Memory B cell (primary cell): ENCODE results near the gene GRAMD1A.
A peak's percentile ranks its signal among the peaks of the same experiment; 100 is the strongest.
"Not testable (repeated sequence)": the region's sequence is repeated elsewhere in the genome, so short reads cannot be mapped to it uniquely, and the experiment has no call there.

Experiments
- ATAC-seq: fragments of 150-1000 bp; cut with Tn5 transposase; 2 replicates; pipeline ENCODE4 v1.10.0; 2021; ENCODE audit warnings: low read depth, mild to moderate bottlenecking, moderate library complexity
- DNase-seq, 2 donors: peaks; one replicate each; pipeline ENCODE4 v3.0.0; 2022; ENCODE audit warnings: low spot score in 2 of 2
- H3K27ac Mint-ChIP-seq: one replicate; pipeline ENCODE4 v1.8.0; 2022; ENCODE audit warnings: mild to moderate bottlenecking, moderate library complexity, mixed read lengths
- H3K27me3 Mint-ChIP-seq: one replicate; pipeline ENCODE4 v1.8.0; 2022; ENCODE audit warnings: mixed read lengths
- H3K36me3 Mint-ChIP-seq: one replicate; pipeline ENCODE4 v1.8.0; 2022; ENCODE audit warnings: mild to moderate bottlenecking, mixed read lengths
- H3K4me1 Mint-ChIP-seq: one replicate; pipeline ENCODE4 v1.8.0; 2022; ENCODE audit warnings: mixed read lengths
- H3K4me3 Mint-ChIP-seq: one replicate; pipeline ENCODE4 v1.8.0; 2022; ENCODE audit warnings: mild to moderate bottlenecking, moderate library complexity, mixed read lengths
- H3K9me3 Mint-ChIP-seq: one replicate; pipeline ENCODE4 v1.8.0; 2022; ENCODE audit warnings: mixed read lengths

Gene GRAMD1A

GRCh38 chr19:34990578-34991192 is 9.4 kb upstream of the GRAMD1A start:
- Mint-ChIP-seq H3K9me3 (no peaks in the 10 kb centered on the region), H3K27me3 (peaks cover 8% of the 10 kb centered on the region), H3K4me1 (peaks cover 6% of the 10 kb centered on the region), H3K27ac (peak overlapping the region; percentile 31), H3K36me3 (no peaks in the 10 kb centered on the region), H3K4me3 (no peak overlapping the region)
- DNase-seq = no peak
- ATAC-seq = no peak

GRCh38 chr19:34991542-34992333 is 8.4 kb upstream of the GRAMD1A start:
- Mint-ChIP-seq H3K4me1 (peaks cover 3% of the 10 kb centered on the region), H3K9me3 (no peaks in the 10 kb centered on the region), H3K36me3 (no peaks in the 10 kb centered on the region), H3K27ac (no peak overlapping the region), H3K27me3 (peaks cover 6% of the 10 kb centered on the region), H3K4me3 (no peak overlapping the region)
- DNase-seq (no peak), ATAC-seq (no peak)

GRCh38 chr19:34992582-34992981 is 7.5 kb upstream of the GRAMD1A start:
- not testable (repeated sequence) for H3K27ac Mint-ChIP-seq, ATAC-seq, H3K4me3 Mint-ChIP-seq, H3K9me3 Mint-ChIP-seq, H3K36me3 Mint-ChIP-seq, DNase-seq, H3K27me3 Mint-ChIP-seq, H3K4me1 Mint-ChIP-seq

- Mint-ChIP-seq H3K4me1 (peaks cover 10% of the 10 kb centered on the region), H3K27me3 (peaks cover 6% of the 10 kb centered on the region), H3K36me3 (no peaks in the 10 kb centered on the region), H3K4me3 (no peak overlapping the region), H3K9me3 (no peaks in the 10 kb centered on the region), H3K27ac (no peak overlapping the region)
- ATAC-seq (no peak), DNase-seq (no peak)
These were observed 5.9 kb upstream of the GRAMD1A start for GRCh38 chr19:34994286-34994642.

- no peak for DNase-seq
- ATAC-seq = no peak
- H3K9me3 Mint-ChIP-seq = no peaks in the 10 kb centered on the region
- no peak overlapping the region for H3K27ac Mint-ChIP-seq
- H3K4me1 Mint-ChIP-seq = peaks cover 10% of the 10 kb centered on the region
- H3K4me3 Mint-ChIP-seq = no peak overlapping the region
- H3K27me3 Mint-ChIP-seq = peaks cover 6% of the 10 kb centered on the region
- no peaks in the 10 kb centered on the region for H3K36me3 Mint-ChIP-seq
These were observed 5.2 kb upstream of the GRAMD1A start for GRCh38 chr19:34994643-34995541.

GRCh38 chr19:34995551-34995950 is 4.6 kb upstream of the GRAMD1A start:
- no peak for DNase-seq
- Mint-ChIP-seq H3K27ac (no peak overlapping the region), H3K36me3 (no peaks in the 10 kb centered on the region), H3K27me3 (peaks cover 6% of the 10 kb centered on the region), H3K4me3 (no peak overlapping the region), H3K4me1 (peaks cover 9% of the 10 kb centered on the region), H3K9me3 (no peaks in the 10 kb centered on the region)
- no peak for ATAC-seq

- Mint-ChIP-seq H3K27me3 (peaks cover 5% of the 10 kb centered on the region), H3K27ac (no peak overlapping the region), H3K4me3 (no peak overlapping the region), H3K4me1 (peaks cover 18% of the 10 kb centered on the region), H3K36me3 (no peaks in the 10 kb centered on the region), H3K9me3 (no peaks in the 10 kb centered on the region)
- ATAC-seq = no peak
- DNase-seq = no peak
These were observed 3.0 kb upstream of the GRAMD1A start for GRCh38 chr19:34997071-34997617.

- peaks cover 27% of the 10 kb centered on the region for H3K4me1 Mint-ChIP-seq
- not testable (repeated sequence) for H3K27ac Mint-ChIP-seq, DNase-seq, H3K4me3 Mint-ChIP-seq, H3K9me3 Mint-ChIP-seq, ATAC-seq, H3K27me3 Mint-ChIP-seq, H3K36me3 Mint-ChIP-seq
These were observed 1.9 kb upstream of the GRAMD1A start for GRCh38 chr19:34998224-34998623.

- H3K4me3 Mint-ChIP-seq = peak overlapping the region; percentile 91
- H3K9me3 Mint-ChIP-seq = no peaks in the 10 kb centered on the region
- DNase-seq = no peak
- H3K36me3 Mint-ChIP-seq = no peaks in the 10 kb centered on the region
- H3K27me3 Mint-ChIP-seq = peaks cover 1% of the 10 kb centered on the region
- no peak for ATAC-seq
- no peak overlapping the region for H3K27ac Mint-ChIP-seq
- peaks cover 33% of the 10 kb centered on the region for H3K4me1 Mint-ChIP-seq
These were observed 1.2 kb upstream of the GRAMD1A start for GRCh38 chr19:34998777-34999497.

- ATAC-seq (no peak), DNase-seq (no peak)
- H3K4me1 Mint-ChIP-seq = peaks cover 39% of the 10 kb centered on the region
- H3K4me3 Mint-ChIP-seq = peak overlapping the region; percentile 67
- H3K9me3 Mint-ChIP-seq = no peaks in the 10 kb centered on the region
- peaks cover 2% of the 10 kb centered on the region for H3K36me3 Mint-ChIP-seq
- no peaks in the 10 kb centered on the region for H3K27me3 Mint-ChIP-seq
- peak overlapping the region; percentile 87 for H3K27ac Mint-ChIP-seq
These were observed 169 bp downstream of the GRAMD1A start for GRCh38 chr19:35000338-35000646.

GRCh38 chr19:35000647-35001501 is 751 bp downstream of the GRAMD1A start:
- Mint-ChIP-seq H3K27ac (peak overlapping the region; percentile 87), H3K27me3 (no peaks in the 10 kb centered on the region), H3K9me3 (no peaks in the 10 kb centered on the region), H3K4me3 (peak overlapping the region; percentile 92), H3K4me1 (peaks cover 40% of the 10 kb centered on the region), H3K36me3 (peaks cover 2% of the 10 kb centered on the region)
- peak; percentile 20 for ATAC-seq
- peak in 1 of 2 donors; percentile 31 for DNase-seq

GRCh38 chr19:35002037-35002535 is 2.0 kb downstream of the GRAMD1A start:
- ATAC-seq = no peak
- no peak for DNase-seq
- no peaks in the 10 kb centered on the region for H3K27me3 Mint-ChIP-seq
- peaks cover 43% of the 10 kb centered on the region for H3K4me1 Mint-ChIP-seq
- peaks cover 2% of the 10 kb centered on the region for H3K36me3 Mint-ChIP-seq
- peak overlapping the region; percentile 92 for H3K4me3 Mint-ChIP-seq
- H3K27ac Mint-ChIP-seq = peak overlapping the region; percentile 66
- H3K9me3 Mint-ChIP-seq = no peaks in the 10 kb centered on the region
